Activated T-cell treated with anti-CD3 and anti-CD28 coated beads, Interleukin-2, amount 50 U/mL, for 1 hour (primary cell): ENCODE results near the gene PPP1CC.
"Not testable (repeated sequence)": the region's sequence is repeated elsewhere in the genome, so short reads cannot be mapped to it uniquely, and the experiment has no call there.

ENCODE experiments used
- DNase-seq: peaks from one replicate; pipeline ENCODE4 v3.0.0-alpha.2; 2020

Gene PPP1CC

GRCh38 chr12:110750784-110751461, 8.2 kb upstream of the PPP1CC start:
- DNase-seq, result no peak

GRCh38 chr12:110746550-110746949, 3.9 kb upstream of the PPP1CC start:
- DNase-seq, result no peak

- no peak for DNase-seq
These were observed 3.0 kb upstream of the PPP1CC start for GRCh38 chr12:110745542-110746284.

- no peak for DNase-seq
These were observed 2.0 kb upstream of the PPP1CC start for GRCh38 chr12:110744601-110745264.

- DNase-seq, result no peak
These were observed 1.5 kb upstream of the PPP1CC start for GRCh38 chr12:110744151-110744571.

- DNase-seq, result peak; percentile 24
These were observed 941 bp upstream of the PPP1CC start for GRCh38 chr12:110743571-110744093.

- no peak for DNase-seq
These were observed 484 bp downstream of the PPP1CC start for GRCh38 chr12:110742096-110742717.

GRCh38 chr12:110741341-110742095, 1.2 kb downstream of the PPP1CC start:
- peak; percentile 20 for DNase-seq

- no peak for DNase-seq
These were observed 2.8 kb downstream of the PPP1CC start for GRCh38 chr12:110739894-110740293.

- no peak for DNase-seq
These were observed 3.2 kb downstream of the PPP1CC start for GRCh38 chr12:110739488-110739887.

GRCh38 chr12:110737532-110737931, 5.2 kb downstream of the PPP1CC start:
- no peak for DNase-seq

GRCh38 chr12:110737016-110737415, 5.7 kb downstream of the PPP1CC start:
- DNase-seq, result not testable (repeated sequence)

- no peak for DNase-seq
These were observed 8.8 kb downstream of the PPP1CC start for GRCh38 chr12:110733900-110734299.

GRCh38 chr12:110733089-110733715, 9.5 kb downstream of the PPP1CC start:
- DNase-seq, result no peak

- no peak for DNase-seq
These were observed 10.1 kb downstream of the PPP1CC start for GRCh38 chr12:110732572-110732971.

- DNase-seq, result no peak
These were observed 11.2 kb downstream of the PPP1CC start for GRCh38 chr12:110731479-110731878.

- no peak for DNase-seq
These were observed 14.1 kb downstream of the PPP1CC start for GRCh38 chr12:110728628-110729027.

- DNase-seq, result no peak
These were observed 15.9 kb downstream of the PPP1CC start for GRCh38 chr12:110726708-110727369.

GRCh38 chr12:110726028-110726427, 16.7 kb downstream of the PPP1CC start:
- DNase-seq, result no peak

- no peak for DNase-seq
These were observed 17.4 kb downstream of the PPP1CC start for GRCh38 chr12:110725267-110725666.

GRCh38 chr12:110722892-110723291, 19.8 kb downstream of the PPP1CC start:
- not testable (repeated sequence) for DNase-seq
